HFFc6 (cell line): ENCODE results near the gene BMP8B. TPM values are rescaled to one million over a fixed set of nuclear protein-coding genes. Genes with fewer than 3 reads are reported as not detected.
A peak's percentile ranks its signal among the peaks of the same experiment; 100 is the strongest.
"Not testable (repeated sequence)": the region's sequence is repeated elsewhere in the genome, so short reads cannot be mapped to it uniquely, and the experiment has no call there.

Source experiments
- DNase-seq: peaks from one replicate; pipeline ENCODE4 v3.0.0-alpha.2; 2018
- H3K27ac Mint-ChIP-seq: 2 replicates; pipeline ENCODE4 v1.8.0; 2020; ENCODE audit warnings: mild to moderate bottlenecking, mixed read lengths
- H3K27me3 Mint-ChIP-seq: 2 replicates; pipeline ENCODE4 v1.8.0; 2021; ENCODE audit warnings: mild to moderate bottlenecking, moderate library complexity, mixed read lengths; ENCODE audit not compliant: insufficient read depth
- H3K36me3 Mint-ChIP-seq: 2 replicates; pipeline ENCODE4 v1.8.0; 2021; ENCODE audit warnings: low read depth, mixed read lengths
- H3K4me1 Mint-ChIP-seq: 2 replicates; pipeline ENCODE4 v1.8.0; 2020; ENCODE audit warnings: low read depth, mixed read lengths
- H3K4me3 Mint-ChIP-seq: 2 replicates; pipeline ENCODE4 v1.8.0; 2020; ENCODE audit warnings: mild to moderate bottlenecking, moderate library complexity, mixed read lengths
- H3K9me3 Mint-ChIP-seq: 2 replicates; pipeline ENCODE4 v1.8.0; 2020; ENCODE audit warnings: mild to moderate bottlenecking, mixed read lengths
- total RNA-seq, 6 experiments: library from RNA; stranded (reverse); fragmentation: NEBNext Ultra II Directional; extraction: Animal tissue kit (Norgen Biotek cat#: 25700); gene quantifications; 2 replicates in 1 of 6; 3 replicates in 5 of 6; pipeline ENCODE4 v1.2.3, GENCODE V29; 2021
- TF ChIP-seq, protein P1 (sequence below): fragments of 200-600 bp; sonication (generic); IDR thresholded peaks from 2 replicates; pipeline ENCODE4 v1.5.0; 2021; ENCODE audit warnings: antibody characterized with exemption, mild to moderate bottlenecking

Gene BMP8B
- total RNA-seq, 6 experiments from 2014 or later: not detected

DNA sequence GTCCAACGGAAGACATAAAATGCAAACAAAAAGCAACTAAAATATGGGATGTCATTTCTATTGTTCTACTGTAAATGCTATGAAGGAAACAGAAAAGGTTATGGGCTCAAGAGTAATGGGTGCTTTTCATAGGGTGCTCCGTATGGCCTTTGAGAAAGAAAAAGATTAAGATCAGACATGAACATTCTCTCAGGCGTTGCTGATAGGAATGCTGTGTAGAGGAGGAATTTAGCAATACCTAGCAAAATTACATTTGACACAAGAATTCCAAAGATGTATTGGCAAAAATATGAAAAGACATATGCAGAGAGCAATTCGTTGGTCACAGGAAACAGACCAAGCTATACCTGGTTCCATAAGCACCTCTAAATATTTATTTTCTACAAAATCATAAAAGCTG lies 11.8 kb downstream of the BMP8B start:
- DNase-seq: no peak
- Mint-ChIP-seq H3K27ac (no peak overlapping the region), H3K4me1 (no peaks in the 10 kb centered on the region), H3K9me3 (no peaks in the 10 kb centered on the region), H3K36me3 (no peaks in the 10 kb centered on the region), H3K27me3 (peaks cover 16% of the 10 kb centered on the region), H3K4me3 (no peak overlapping the region)
- TF ChIP-seq, protein P1, sequence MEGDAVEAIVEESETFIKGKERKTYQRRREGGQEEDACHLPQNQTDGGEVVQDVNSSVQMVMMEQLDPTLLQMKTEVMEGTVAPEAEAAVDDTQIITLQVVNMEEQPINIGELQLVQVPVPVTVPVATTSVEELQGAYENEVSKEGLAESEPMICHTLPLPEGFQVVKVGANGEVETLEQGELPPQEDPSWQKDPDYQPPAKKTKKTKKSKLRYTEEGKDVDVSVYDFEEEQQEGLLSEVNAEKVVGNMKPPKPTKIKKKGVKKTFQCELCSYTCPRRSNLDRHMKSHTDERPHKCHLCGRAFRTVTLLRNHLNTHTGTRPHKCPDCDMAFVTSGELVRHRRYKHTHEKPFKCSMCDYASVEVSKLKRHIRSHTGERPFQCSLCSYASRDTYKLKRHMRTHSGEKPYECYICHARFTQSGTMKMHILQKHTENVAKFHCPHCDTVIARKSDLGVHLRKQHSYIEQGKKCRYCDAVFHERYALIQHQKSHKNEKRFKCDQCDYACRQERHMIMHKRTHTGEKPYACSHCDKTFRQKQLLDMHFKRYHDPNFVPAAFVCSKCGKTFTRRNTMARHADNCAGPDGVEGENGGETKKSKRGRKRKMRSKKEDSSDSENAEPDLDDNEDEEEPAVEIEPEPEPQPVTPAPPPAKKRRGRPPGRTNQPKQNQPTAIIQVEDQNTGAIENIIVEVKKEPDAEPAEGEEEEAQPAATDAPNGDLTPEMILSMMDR: no peak

DNA sequence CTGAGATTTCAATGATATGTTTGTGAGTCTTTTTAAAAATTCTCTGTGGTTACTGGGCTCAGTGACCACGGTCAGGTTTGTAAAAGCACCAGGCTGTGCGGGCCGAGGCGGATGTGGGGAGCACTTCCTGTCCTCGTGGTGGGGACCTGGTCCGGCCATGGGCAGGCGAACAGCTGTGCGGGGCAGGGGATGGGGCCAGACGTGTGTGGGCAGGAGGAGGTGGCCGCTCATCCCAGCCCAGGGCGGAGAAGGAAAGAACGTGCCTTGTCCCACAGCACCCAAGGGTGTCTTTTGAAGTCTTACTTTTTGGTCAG lies 12.3 kb downstream of the BMP8B start:
- DNase-seq: no peak
- Mint-ChIP-seq H3K36me3 (no peaks in the 10 kb centered on the region), H3K4me3 (no peak overlapping the region), H3K27ac (no peak overlapping the region), H3K27me3 (peaks cover 16% of the 10 kb centered on the region), H3K9me3 (no peaks in the 10 kb centered on the region), H3K4me1 (no peaks in the 10 kb centered on the region)
- TF ChIP-seq, protein P1: no peak

DNA sequence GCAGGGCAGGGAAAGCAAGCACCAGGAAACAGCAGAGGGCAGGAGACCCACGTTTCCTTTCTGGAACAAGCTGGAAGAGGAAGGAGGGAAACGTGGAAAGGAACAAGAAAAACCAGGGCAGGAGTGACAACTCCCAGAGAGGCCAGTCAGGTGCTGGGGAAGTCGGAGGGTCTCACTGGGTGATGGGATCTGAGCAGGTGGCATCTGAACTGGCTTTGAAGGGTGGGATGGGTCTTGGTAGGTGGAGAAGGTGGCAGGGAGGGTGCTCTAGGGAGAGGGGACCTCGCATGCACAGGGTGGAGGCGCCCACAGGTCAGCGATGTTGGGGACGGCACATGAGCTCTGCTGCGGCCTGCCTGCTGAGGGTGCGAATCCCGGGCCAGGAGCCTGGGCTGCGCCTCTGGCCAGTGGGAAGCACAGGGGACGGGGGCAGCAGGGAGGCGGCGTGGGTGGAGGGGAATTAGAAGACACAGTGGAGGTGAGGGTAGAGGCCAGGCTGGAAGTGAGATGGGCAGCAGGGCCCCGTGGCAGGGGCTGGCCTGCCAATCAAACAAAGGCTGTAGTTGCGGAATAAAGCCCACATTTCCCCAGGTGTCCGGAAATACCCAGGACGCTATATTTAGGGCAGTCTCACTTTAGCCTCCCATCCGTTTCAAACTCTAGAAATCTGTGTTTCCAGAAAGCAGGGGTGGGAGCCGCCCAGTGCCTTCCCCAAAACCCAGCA lies 12.8 kb downstream of the BMP8B start:
- H3K36me3 Mint-ChIP-seq, H3K27ac Mint-ChIP-seq, H3K4me3 Mint-ChIP-seq, H3K4me1 Mint-ChIP-seq, DNase-seq, H3K9me3 Mint-ChIP-seq: not testable (repeated sequence)
- H3K27me3 Mint-ChIP-seq: peaks cover 16% of the 10 kb centered on the region

DNA sequence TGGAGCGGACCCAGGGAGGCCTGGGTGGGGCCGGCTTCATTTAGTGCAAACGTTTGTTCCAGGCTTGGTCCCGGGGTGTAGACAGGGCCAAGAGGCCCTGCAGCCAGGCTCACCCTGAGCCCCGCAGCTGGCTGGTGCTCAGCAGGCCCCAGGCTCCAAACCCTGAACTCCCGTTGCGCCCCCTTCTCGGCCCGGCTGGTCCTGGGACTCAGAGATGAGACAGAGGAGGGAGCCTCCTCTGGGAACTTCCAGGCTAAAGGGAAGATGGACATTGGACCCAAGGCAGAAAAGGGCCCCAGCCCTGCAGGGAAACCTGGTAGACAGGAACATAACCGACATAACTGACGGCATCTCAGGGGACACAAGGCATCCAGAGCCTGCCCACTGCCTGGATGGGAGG lies 13.5 kb downstream of the BMP8B start:
- H3K36me3 Mint-ChIP-seq, H3K27ac Mint-ChIP-seq, H3K4me3 Mint-ChIP-seq, DNase-seq, H3K9me3 Mint-ChIP-seq, H3K4me1 Mint-ChIP-seq: not testable (repeated sequence)
- peaks cover 15% of the 10 kb centered on the region for H3K27me3 Mint-ChIP-seq

DNA sequence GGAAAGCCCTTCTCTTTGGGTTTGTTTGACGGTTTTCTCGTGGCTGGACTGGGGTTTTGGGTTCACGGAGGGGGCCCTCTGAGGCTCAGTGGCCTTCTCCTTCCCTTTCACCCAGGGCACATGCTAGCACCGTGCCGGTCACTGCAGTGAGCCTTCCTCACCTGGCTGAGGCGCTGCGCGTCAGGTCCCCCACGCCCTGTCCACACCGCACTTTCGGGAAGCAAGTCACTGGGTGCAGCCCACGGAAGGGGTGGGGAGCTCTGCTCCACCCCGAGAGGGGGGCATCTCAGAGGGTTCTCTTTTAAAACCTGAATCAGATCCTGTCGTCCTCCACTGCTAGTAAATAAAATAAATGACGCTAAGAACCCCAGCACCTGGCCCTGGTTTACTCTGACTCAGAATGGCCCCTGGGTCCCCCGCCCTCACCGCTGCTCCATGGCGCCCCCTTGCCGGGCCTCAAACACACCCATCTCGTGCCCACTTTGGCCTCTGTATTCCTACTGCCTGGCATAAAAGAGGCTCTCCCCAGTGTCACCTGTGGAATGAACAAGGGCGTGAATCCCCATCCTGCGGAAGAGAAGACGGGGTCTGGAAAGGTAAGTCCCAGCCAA lies 15.2 kb downstream of the BMP8B start:
- not testable (repeated sequence) for H3K27me3 Mint-ChIP-seq, H3K4me1 Mint-ChIP-seq, DNase-seq, H3K9me3 Mint-ChIP-seq, H3K27ac Mint-ChIP-seq, H3K36me3 Mint-ChIP-seq, H3K4me3 Mint-ChIP-seq

DNA sequence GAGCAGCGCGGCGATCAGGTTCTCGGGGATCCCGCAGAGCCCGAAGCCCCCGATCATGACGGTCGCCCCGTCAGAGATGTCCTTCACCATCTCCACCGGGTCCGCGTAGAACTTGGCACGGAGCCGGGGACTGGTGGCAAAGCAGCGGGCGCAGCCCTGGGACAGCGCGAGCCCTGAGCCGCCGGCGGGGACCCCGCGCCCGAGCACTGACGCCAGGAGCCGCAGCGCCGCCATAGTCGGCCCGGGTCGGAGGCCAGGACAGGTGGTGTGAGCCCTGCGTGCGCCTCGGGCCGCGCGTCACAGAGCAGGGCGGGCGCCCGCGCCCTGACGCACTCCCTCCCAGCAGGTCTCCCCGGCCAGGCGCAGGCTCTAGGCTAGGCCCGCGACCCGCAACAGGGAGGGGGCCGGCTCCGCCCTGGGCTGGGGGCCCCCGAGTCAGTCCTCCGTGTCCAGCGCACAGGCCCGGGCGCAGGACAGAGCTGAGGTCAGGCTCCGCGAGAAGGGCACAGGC lies 17.6 kb downstream of the BMP8B start, which contains the start of gene OXCT2:
Gene OXCT2, minus strand, starts transcription at position 327 of the 511 bp plus-strand sequence. Its CDS starts 93 bp downstream, at position 234.
- not testable (repeated sequence) for H3K4me1 Mint-ChIP-seq, DNase-seq, H3K27me3 Mint-ChIP-seq, H3K9me3 Mint-ChIP-seq, H3K27ac Mint-ChIP-seq, H3K36me3 Mint-ChIP-seq
- H3K4me3 Mint-ChIP-seq: peak within 1 kb of the TSS; percentile 83

DNA sequence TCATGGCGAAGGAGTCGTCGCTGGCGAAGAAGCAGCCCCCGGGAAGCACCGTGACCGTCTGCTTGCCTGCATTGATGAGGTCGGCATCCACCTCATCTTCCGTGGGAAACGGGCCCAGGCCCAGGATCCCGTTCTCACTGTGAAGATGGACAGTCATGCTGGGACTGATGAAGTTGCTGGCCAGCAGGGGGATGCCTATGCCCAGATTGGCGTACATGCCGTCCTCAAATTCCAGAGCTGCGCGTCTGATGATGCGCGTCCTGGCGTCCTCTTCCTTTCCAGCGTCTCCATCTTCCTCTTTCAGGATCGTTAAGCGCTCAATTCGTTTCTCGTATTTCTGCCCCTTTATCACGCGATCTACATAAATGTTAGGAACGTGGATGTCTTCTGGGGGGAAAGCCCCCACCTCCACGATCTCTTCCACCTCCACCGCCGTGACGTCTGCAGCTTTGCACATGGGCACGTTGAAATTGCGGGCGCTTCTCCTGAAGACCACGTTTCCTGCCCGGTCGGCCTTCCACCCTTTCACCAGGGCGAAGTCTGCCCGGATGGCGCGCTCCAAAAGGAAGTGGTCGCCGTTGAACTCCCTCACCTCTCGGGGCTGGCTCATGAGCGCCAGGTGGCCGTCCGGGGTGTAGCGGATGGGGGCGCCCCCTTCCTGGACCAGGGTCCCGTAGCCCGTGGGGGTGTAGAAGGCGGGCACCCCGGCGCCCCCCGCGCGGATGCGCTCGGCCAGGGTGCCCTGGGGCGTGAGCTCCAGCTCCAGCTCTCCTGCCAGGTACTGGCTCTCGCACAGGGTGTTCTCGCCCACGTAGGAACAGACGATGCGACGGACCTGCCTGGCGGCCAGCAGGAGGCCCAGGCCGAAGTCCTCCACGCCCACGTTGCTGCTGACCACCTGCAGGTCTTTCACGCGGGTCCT lies 18.3 kb downstream of the BMP8B start:
- not testable (repeated sequence) for H3K27me3 Mint-ChIP-seq, DNase-seq, H3K4me1 Mint-ChIP-seq, H3K27ac Mint-ChIP-seq, H3K36me3 Mint-ChIP-seq, H3K9me3 Mint-ChIP-seq
- peak overlapping the region; percentile 83 for H3K4me3 Mint-ChIP-seq

DNA sequence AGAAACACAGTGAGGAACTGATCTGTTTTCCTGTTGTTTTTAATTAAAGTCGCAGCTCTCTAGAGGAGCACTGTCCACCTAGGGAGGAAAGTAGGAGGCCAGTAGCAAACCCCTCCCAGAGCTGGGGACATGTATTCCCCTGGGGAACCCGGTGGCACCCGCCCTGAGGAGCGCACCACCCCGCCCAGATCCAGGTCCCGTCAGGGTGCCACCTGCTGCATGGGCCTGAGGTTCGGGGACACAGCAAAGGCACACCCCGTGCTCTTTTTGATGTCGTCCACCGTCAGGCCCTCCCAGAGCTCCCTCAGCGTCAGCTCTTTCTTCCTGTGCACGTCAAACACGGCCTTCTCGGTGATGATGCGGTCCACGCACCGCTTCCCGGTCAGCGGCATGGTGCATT lies 19.2 kb downstream of the BMP8B start:
- H3K36me3 Mint-ChIP-seq, H3K27me3 Mint-ChIP-seq, DNase-seq, H3K4me1 Mint-ChIP-seq, H3K27ac Mint-ChIP-seq, H3K9me3 Mint-ChIP-seq, H3K4me3 Mint-ChIP-seq: not testable (repeated sequence)

DNA sequence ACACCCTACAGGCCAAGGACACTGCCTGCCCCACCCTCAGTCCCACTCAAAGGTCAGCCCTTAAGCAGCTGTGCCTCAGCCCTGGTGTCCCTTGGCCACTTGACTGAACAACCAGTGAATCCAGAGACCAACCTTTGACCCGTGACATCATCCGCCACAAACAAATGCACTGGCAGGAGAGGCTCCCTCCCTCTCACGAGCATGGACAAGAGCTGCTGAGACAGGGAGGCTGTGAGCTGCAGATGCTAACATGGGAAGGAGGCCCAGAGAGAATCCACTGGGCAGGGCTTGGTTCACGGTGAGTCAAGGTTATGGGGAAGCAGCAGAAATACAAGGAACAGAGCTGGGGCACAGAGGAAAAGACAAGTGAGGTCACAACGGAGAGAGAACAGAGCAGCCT lies 22.2 kb downstream of the BMP8B start:
- not testable (repeated sequence) for H3K27me3 Mint-ChIP-seq, H3K4me1 Mint-ChIP-seq, H3K4me3 Mint-ChIP-seq, H3K9me3 Mint-ChIP-seq, DNase-seq, H3K36me3 Mint-ChIP-seq, H3K27ac Mint-ChIP-seq

DNA sequence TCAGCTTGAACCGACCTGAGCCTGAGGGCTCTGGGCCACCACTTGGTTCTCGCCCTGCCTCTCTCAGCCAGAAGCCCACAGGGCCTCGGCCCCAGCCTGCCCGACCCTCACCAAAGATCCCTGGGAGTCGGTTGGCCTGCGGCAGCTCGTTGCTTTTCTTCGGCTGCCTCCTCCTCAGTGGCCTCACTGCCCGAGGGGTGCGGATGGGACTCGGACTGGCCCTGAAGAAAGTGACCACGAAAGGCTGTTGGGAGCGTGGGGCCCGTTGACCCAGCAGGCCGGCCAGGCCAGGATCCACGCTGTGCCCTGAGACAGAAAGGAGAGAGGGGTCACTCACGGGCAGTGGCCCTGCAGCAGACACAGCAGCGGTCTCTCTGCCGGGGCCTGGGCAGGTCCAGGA lies 24.2 kb downstream of the BMP8B start:
- DNase-seq, H3K9me3 Mint-ChIP-seq, H3K27me3 Mint-ChIP-seq, H3K4me3 Mint-ChIP-seq, H3K36me3 Mint-ChIP-seq, H3K27ac Mint-ChIP-seq, H3K4me1 Mint-ChIP-seq: not testable (repeated sequence)

DNA sequence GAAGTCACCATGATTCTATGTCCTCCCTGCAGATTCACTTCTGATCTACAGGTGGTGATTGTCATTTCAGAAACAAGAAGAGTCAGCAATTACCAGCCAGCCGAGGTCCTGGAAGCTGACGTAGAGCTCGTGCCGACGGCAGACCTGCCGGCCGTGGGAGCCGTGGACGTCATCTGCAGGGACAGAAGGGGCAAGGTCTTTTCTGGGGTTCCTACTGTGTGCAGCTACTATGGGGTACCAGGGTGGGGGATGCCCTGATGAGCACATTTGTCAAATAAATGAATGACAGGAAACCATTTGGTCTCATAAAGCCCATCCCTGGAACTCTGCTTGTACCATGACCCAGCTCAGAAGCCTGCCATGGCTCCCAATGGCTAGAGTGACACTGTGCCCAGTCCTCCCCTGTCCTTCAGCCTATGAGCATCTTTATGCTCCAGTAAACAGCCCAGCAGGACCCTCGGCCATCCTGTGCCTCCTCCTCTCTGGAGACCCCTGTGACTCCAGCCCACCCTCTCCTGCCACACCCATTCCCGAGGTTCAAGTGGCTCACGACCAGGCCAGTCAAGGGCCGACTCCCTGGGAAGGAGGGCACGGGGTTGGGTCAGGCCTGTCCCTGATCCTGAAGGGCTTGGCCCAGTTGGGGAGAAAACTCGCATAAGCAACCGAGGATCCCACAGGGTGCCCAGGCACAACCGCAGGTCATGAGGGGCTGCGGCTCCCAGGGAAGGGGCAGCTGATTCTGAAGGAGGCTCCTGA lies 24.9 kb downstream of the BMP8B start:
- not testable (repeated sequence) for H3K4me1 Mint-ChIP-seq, H3K36me3 Mint-ChIP-seq, H3K9me3 Mint-ChIP-seq, DNase-seq, H3K27me3 Mint-ChIP-seq, H3K4me3 Mint-ChIP-seq, H3K27ac Mint-ChIP-seq
